Mammary epithelial cell (primary cell): ENCODE measurements around the gene GALNTL6.

Source experiments
- EZH2 ChIP-seq: IDR thresholded peaks from 2 replicates; pipeline ENCODE4 v1.6.1; 2012; ENCODE audit warnings: low read length, inconsistent platforms, borderline replicate concordance
- TF ChIP-seq, protein P1 (sequence below), 2 donors: IDR thresholded peaks in 1 of 2; conservative IDR thresholded peaks in 1 of 2; 2 replicates each; pipeline ENCODE4 v1.5.1; 2011 to 2012; ENCODE audit warnings: inconsistent platforms in 2 of 2, low read length in 2 of 2, mild to moderate bottlenecking in 2 of 2, control low read depth in 1 of 2, low read depth in 1 of 2; ENCODE audit not compliant: insufficient read depth in 1 of 2; ENCODE audit errors: extremely low read depth in 1 of 2

DNA sequence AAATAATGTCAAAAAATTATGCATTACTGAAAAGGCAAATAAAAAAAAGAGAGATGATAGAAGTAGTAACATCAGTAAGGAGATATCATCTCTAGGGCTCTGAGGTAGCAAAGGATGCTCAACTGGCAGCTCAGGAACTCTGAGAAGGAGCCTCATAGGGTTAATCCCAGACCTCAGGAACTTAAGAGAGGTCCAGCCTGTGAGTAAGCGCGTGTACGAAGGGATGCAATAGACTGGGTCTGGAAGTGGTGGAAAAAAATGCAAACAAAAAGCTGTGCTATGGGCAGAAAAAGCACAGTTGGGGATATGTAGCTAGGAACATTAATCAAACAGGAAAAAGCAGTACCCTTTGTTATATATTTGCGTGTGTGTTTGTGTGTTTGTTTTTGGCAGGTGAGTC lies 282.0 kb downstream of the GALNTL6 start:
- TF ChIP-seq, protein P1, sequence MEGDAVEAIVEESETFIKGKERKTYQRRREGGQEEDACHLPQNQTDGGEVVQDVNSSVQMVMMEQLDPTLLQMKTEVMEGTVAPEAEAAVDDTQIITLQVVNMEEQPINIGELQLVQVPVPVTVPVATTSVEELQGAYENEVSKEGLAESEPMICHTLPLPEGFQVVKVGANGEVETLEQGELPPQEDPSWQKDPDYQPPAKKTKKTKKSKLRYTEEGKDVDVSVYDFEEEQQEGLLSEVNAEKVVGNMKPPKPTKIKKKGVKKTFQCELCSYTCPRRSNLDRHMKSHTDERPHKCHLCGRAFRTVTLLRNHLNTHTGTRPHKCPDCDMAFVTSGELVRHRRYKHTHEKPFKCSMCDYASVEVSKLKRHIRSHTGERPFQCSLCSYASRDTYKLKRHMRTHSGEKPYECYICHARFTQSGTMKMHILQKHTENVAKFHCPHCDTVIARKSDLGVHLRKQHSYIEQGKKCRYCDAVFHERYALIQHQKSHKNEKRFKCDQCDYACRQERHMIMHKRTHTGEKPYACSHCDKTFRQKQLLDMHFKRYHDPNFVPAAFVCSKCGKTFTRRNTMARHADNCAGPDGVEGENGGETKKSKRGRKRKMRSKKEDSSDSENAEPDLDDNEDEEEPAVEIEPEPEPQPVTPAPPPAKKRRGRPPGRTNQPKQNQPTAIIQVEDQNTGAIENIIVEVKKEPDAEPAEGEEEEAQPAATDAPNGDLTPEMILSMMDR (conservative IDR thresholded peaks at IDR 0.05 in 1 of 2, IDR thresholded peaks at IDR 0.05 in 1 of 2; ENCODE audit: extremely low read depth in 1 of 2, insufficient read depth in 1 of 2, low read depth in 1 of 2, low read length in 2 of 2): no peak
- no peak for TF ChIP-seq EZH2
